HL-60 (cell line): ENCODE results near the gene HPS5.

Experiments used
- DNase-seq, 2 experiments: peaks; one replicate each; pipeline ENCODE4 v3.0.0-alpha.2; 2010 to 2020; ENCODE audit warnings: low read depth in 1 of 2, low spot score in 1 of 2
- H3K27ac ChIP-seq: fragments of 250-450 bp; sonication (Bioruptor Pico); replicated peaks from 2 replicates; pipeline ENCODE4 v1.5.1; 2020; ENCODE audit warnings: mild to moderate bottlenecking, moderate library complexity
- H3K27me3 ChIP-seq: fragments of 250-450 bp; sonication (Bioruptor Pico); 2 replicates; pipeline ENCODE4 v1.5.1; 2021; ENCODE audit warnings: mild to moderate bottlenecking, moderate library complexity; ENCODE audit not compliant: insufficient read depth, poor library complexity, severe bottlenecking
- H3K4me3 ChIP-seq: replicated peaks from 2 replicates; pipeline ENCODE4 v1.5.1; 2011; ENCODE audit warnings: mild to moderate bottlenecking, control low read depth, low read length; ENCODE audit not compliant: insufficient read depth
- GABPA ChIP-seq: IDR thresholded peaks from 2 replicates; pipeline ENCODE4 v1.6.1; 2012; ENCODE audit warnings: low read depth
- POLR2AphosphoS5 ChIP-seq: IDR thresholded peaks from 2 replicates; pipeline ENCODE4 v1.6.1; 2012; ENCODE audit warnings: low read depth
- SPI1 ChIP-seq: IDR thresholded peaks from 2 replicates; pipeline ENCODE4 v1.6.1; 2012; ENCODE audit warnings: low read depth, mild to moderate bottlenecking, borderline replicate concordance
- TF ChIP-seq, protein P1 (sequence below): IDR thresholded peaks from 2 replicates; pipeline ENCODE4 v1.6.1; 2012; ENCODE audit warnings: low read depth; ENCODE audit not compliant: insufficient replicate concordance
- TF ChIP-seq, protein P2 (sequence below): IDR thresholded peaks from one replicate; pipeline ENCODE4 v1.5.1; 2011; ENCODE audit warnings: low read length, control low read depth, inconsistent platforms; ENCODE audit not compliant: insufficient read depth

The HPS5 gene

GRCh38 chr11:18322818-18323570 lies 1.1 kb upstream of the HPS5 start:
- peak overlapping the region; percentile 82 for H3K4me3 ChIP-seq
- H3K27me3 ChIP-seq = no peaks in the 10 kb centered on the region
- peak overlapping the region; percentile 99 for H3K27ac ChIP-seq
- no peak for DNase-seq
- TF ChIP-seq, protein P1, sequence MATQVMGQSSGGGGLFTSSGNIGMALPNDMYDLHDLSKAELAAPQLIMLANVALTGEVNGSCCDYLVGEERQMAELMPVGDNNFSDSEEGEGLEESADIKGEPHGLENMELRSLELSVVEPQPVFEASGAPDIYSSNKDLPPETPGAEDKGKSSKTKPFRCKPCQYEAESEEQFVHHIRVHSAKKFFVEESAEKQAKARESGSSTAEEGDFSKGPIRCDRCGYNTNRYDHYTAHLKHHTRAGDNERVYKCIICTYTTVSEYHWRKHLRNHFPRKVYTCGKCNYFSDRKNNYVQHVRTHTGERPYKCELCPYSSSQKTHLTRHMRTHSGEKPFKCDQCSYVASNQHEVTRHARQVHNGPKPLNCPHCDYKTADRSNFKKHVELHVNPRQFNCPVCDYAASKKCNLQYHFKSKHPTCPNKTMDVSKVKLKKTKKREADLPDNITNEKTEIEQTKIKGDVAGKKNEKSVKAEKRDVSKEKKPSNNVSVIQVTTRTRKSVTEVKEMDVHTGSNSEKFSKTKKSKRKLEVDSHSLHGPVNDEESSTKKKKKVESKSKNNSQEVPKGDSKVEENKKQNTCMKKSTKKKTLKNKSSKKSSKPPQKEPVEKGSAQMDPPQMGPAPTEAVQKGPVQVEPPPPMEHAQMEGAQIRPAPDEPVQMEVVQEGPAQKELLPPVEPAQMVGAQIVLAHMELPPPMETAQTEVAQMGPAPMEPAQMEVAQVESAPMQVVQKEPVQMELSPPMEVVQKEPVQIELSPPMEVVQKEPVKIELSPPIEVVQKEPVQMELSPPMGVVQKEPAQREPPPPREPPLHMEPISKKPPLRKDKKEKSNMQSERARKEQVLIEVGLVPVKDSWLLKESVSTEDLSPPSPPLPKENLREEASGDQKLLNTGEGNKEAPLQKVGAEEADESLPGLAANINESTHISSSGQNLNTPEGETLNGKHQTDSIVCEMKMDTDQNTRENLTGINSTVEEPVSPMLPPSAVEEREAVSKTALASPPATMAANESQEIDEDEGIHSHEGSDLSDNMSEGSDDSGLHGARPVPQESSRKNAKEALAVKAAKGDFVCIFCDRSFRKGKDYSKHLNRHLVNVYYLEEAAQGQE = no peak
- TF ChIP-seq SPI1 = no peak
- TF ChIP-seq, protein P2, sequence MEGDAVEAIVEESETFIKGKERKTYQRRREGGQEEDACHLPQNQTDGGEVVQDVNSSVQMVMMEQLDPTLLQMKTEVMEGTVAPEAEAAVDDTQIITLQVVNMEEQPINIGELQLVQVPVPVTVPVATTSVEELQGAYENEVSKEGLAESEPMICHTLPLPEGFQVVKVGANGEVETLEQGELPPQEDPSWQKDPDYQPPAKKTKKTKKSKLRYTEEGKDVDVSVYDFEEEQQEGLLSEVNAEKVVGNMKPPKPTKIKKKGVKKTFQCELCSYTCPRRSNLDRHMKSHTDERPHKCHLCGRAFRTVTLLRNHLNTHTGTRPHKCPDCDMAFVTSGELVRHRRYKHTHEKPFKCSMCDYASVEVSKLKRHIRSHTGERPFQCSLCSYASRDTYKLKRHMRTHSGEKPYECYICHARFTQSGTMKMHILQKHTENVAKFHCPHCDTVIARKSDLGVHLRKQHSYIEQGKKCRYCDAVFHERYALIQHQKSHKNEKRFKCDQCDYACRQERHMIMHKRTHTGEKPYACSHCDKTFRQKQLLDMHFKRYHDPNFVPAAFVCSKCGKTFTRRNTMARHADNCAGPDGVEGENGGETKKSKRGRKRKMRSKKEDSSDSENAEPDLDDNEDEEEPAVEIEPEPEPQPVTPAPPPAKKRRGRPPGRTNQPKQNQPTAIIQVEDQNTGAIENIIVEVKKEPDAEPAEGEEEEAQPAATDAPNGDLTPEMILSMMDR = no peak
- no peak for TF ChIP-seq POLR2AphosphoS5
- no peak for TF ChIP-seq GABPA

GRCh38 chr11:18321578-18321968 lies 367 bp downstream of the HPS5 start:
- Histone ChIP-seq H3K27ac (peak overlapping the region; percentile 99), H3K4me3 (peak overlapping the region; percentile 82), H3K27me3 (no peaks in the 10 kb centered on the region)
- TF ChIP-seq, protein P1 = no peak
- TF ChIP-seq GABPA (no peak), POLR2AphosphoS5 (no peak), SPI1 (no peak)
- TF ChIP-seq, protein P2 = no peak
- DNase-seq = no peak

GRCh38 chr11:18320617-18321016 lies 1.3 kb downstream of the HPS5 start:
- H3K27ac ChIP-seq = peak overlapping the region; percentile 99
- TF ChIP-seq POLR2AphosphoS5 (no peak), GABPA (no peak), SPI1 (no peak)
- TF ChIP-seq, protein P1 = no peak
- TF ChIP-seq, protein P2 = no peak
- H3K27me3 ChIP-seq = no peaks in the 10 kb centered on the region
- peak overlapping the region; percentile 82 for H3K4me3 ChIP-seq
- DNase-seq = no peak
